Jurkat, Clone E6-1 (cell line): ENCODE measurements around the gene CCL22.
A peak's percentile ranks its signal among the peaks of the same experiment; 100 is the strongest.

Experiments
- DNase-seq: peaks from one replicate; pipeline ENCODE4 v3.0.0-alpha.2; 2011; ENCODE audit warnings: low read depth, low spot score
- H3K4me3 ChIP-seq: 2 replicates; pipeline ENCODE4 v1.5.1; 2011; ENCODE audit warnings: mild to moderate bottlenecking, low read length, control low read depth, moderate library complexity

The CCL22 gene

DNA sequence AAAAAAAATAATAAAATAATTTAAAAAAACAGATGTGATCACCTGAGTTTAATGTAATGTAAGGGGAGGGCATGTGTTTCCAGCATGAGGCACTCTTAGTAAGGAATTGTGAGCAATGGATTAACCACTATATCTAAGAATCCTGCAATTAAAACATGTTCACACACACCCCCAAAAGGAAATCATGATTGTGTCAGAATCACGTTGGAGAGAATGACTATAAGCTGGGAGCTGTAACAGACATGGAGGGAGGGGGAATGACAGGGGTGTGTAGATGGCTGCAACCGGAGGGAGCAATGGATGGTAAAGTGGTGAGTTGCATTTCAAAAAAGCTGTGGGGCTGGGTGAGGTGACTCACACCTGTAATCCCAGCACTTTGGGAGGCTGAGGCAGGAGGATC, 13.6 kb upstream of the CCL22 start:
- DNase-seq, result no peak
- H3K4me3 ChIP-seq, result no peak overlapping the region

DNA sequence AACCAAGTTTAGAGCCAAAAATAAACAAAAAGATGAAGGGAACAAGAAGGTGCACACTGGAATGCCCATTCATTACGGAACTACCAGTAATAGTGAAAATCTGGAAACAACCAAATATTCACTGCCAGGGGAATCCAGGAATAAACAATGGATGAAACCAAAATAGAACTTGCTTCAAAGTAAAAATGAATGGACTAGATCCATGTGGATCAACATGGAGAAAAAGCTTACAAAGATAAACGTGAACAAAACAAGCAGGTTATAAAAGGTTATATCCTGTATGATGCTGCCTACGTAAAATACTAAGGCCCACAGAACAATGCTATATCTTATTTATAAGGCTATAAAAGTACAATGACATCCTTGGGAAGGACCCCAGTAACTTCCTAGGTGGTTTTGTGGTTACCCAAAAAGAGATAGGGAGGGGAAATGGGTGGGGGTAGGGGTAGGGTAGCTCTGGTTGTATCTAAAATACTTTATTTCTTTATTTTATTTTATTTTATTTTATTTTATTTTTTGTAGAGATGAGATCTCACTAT, 12.8 kb upstream of the CCL22 start:
- DNase-seq, result peak; percentile 14
- no peak overlapping the region for H3K4me3 ChIP-seq

DNA sequence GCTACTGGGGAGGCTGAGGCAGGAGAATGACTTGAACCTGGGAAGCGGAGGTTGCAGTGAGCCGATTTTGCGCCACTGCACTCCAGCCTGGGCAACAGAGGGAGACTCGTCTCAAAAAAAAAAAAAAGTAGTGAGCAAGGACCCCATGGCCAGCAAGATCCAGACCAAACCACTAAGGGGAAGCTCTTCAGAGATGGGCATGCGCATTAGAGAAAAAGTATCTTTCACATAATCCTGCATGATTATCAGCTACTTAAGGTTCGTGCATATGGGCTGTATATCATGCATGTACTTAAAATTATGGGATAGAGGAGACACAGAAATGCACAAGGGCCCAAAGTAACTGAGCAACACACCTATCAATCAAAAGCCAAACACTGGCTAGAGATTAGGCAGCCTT, 10.7 kb upstream of the CCL22 start:
- no peak overlapping the region for H3K4me3 ChIP-seq
- DNase-seq, result no peak

DNA sequence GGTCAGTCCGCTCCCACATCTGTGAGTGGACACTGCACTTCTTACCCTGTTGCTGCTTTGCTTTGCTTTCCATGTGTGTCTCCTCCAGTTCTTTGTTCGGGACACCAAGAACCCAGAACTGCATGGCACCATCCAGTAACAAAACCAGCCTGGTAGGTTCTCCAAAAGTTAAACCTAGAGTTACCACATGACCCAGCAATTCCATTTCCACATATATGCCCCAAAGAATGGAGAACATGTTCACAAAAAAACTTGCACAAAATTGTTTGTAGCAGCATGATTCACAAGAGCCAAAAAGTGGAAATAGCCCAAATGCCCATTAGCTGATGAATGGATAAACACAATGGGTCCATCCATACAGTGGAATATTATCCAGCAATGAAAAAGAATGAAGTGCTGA, 10.3 kb upstream of the CCL22 start:
- H3K4me3 ChIP-seq, result no peak overlapping the region
- no peak for DNase-seq

GRCh38 chr16:57349212-57350031, 9.2 kb upstream of the CCL22 start:
- no peak overlapping the region for H3K4me3 ChIP-seq
- no peak for DNase-seq

GRCh38 chr16:57352636-57353047, 5.9 kb upstream of the CCL22 start:
- no peak overlapping the region for H3K4me3 ChIP-seq
- no peak for DNase-seq

GRCh38 chr16:57354311-57354710, 4.3 kb upstream of the CCL22 start:
- no peak overlapping the region for H3K4me3 ChIP-seq
- DNase-seq, result no peak

GRCh38 chr16:57355898-57356414, 2.6 kb upstream of the CCL22 start:
- no peak for DNase-seq
- no peak overlapping the region for H3K4me3 ChIP-seq

DNA sequence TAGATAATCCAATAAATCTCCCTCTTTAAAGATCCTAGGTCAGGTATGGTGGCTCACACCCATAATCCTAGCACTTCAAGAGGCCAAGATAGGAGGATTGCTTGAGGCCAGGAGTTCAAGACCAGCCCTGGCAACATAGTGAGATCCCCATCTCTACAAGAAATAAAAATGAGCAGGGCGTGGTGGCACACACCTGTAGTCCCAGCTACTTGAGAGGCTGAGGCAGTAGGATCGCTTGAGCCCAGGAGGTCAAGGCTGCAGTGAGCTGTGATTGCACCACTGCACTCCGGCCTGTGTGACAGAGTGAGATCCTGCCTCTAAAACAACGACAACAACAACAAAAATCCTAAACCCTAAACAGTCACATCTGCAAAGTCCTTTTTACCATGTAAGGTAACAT, 2.0 kb upstream of the CCL22 start:
- no peak overlapping the region for H3K4me3 ChIP-seq
- DNase-seq, result no peak

GRCh38 chr16:57357330-57358085, 1.1 kb upstream of the CCL22 start:
- no peak overlapping the region for H3K4me3 ChIP-seq
- no peak for DNase-seq

DNA sequence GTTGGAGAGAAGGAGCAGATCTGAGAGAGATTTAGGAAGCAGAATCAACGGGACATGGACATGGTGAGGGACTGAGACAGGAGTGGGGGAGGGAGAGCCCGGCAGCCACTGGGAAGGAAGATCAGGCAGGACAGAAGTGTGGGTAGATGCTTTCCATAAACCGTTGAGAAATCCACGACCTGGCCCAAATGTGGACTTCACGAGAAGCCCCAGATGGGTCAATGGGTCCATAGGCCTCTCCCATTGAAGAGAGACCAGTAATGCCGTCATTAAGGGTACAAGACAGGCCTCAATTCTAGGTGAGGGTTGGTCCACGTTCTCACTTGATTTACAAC, 530 bp upstream of the CCL22 start:
- DNase-seq, result no peak
- H3K4me3 ChIP-seq, result no peak overlapping the region

DNA sequence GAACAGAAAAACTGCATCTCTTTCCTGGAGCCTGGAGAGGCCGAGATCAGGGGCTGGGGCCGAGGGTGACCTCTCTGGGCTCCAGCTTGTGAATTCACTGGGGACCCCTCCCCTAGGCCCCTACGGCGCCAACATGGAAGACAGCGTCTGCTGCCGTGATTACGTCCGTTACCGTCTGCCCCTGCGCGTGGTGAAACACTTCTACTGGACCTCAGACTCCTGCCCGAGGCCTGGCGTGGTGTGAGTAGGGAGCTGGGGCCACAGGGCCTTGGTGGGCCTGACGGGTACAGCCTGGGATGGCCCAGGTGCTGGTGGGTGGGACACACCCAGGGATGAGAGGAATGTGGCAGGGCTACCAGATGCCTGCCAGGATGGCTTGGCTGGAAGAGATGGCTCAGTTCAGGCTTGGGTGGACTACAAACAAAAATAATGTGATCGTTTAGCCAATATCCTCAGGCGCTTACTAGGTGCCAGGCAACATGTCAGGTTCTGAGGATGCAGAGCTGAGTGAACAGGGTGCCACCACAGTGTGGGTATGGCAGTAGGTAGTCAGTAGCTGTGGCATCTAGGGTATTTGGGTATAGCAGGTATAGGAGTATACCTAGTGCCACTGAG, 1.8 kb downstream of the CCL22 start:
- DNase-seq, result no peak
- no peak overlapping the region for H3K4me3 ChIP-seq

DNA sequence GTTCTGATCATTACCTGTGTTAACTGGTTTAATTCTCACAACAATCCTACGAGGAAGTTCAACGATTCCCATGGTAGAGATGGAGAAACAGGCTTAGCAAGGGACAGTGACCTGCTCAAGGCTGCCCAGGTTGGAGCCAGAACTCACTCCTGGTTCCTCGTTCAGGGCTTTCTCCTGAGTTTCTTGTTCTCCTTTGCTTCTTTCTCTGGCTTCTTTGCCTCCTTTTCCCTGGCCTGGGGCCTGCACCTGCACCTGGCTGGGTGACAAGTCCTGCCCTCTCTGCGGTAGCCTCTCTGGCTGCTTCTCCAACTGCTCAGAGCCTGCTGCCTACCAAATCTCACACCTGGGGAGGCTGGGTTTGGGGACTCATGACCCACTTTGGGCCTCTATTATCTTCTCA, 2.8 kb downstream of the CCL22 start:
- H3K4me3 ChIP-seq, result no peak overlapping the region
- no peak for DNase-seq

- DNase-seq, result no peak
- no peak overlapping the region for H3K4me3 ChIP-seq
Observed at GRCh38 chr16:57364143-57364542, 5.6 kb downstream of the CCL22 start.

DNA sequence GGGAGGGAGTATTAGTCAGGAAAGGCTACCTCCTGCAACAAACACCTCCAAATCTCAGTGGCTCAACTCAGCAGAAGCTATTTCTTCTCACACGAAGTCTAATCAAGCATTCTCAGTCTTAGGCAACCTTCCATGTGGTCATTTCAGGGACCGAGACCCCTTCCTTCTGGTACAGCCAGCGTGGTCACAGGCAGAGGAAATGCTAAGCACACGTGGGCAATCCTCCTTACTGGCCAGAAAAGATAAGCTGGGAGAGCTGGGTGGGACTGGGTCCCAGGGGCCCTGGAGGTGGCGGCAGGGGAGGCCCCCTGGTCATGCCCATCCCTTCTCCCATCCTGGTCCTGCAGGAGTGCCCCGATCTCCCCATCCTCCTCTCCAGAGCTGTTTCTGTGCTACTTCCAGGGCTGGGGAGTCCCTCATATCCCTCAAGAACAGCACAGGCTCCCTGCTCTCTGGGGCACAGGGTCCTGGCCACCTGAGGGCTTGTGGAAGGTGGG, 8.0 kb downstream of the CCL22 start:
- no peak overlapping the region for H3K4me3 ChIP-seq
- DNase-seq, result no peak

- DNase-seq, result no peak
- no peak overlapping the region for H3K4me3 ChIP-seq
Observed at GRCh38 chr16:57367116-57367752, 8.7 kb downstream of the CCL22 start.

- no peak overlapping the region for H3K4me3 ChIP-seq
- DNase-seq, result no peak
Observed at GRCh38 chr16:57371494-57372371, 13.2 kb downstream of the CCL22 start.

- no peak for DNase-seq
- no peak within 1 kb of the TSS for H3K4me3 ChIP-seq
Observed at GRCh38 chr16:57372372-57373116, 14.0 kb downstream of the CCL22 start, which contains the start of gene CX3CL1. CX3CL1 (plus strand) TSS chr16:57372490; CDS start chr16:57372569, 79 bp downstream.
